Stomach (tissue), 4 donors: Measurements from ENCODE around the gene LIN37.

ENCODE experiments used
- CTCF ChIP-seq, 7 experiments: fragments of 450-650 bp in 4 of 7; fragments of 200-600 bp in 3 of 7; sonication (generic) in 3 of 7; IDR thresholded peaks; one replicate each; pipeline ENCODE4 v1.5.1; 2016 to 2019; ENCODE audit warnings: antibody characterized with exemption in 7 of 7, control low read depth in 2 of 7, mild to moderate bottlenecking in 1 of 7
- POLR2A ChIP-seq, 4 donors: fragments of 450-650 bp; IDR thresholded peaks; one replicate each; pipeline ENCODE4 v1.6.1; 2016; ENCODE audit warnings: antibody characterized with exemption in 4 of 4, control low read depth in 2 of 4, mild to moderate bottlenecking in 1 of 4, moderate library complexity in 1 of 4
- POLR2AphosphoS5 ChIP-seq, 3 donors: sonication (generic); formaldehyde crosslinking; IDR thresholded peaks; one replicate each; pipeline ENCODE4 v1.6.1; 2016; ENCODE audit warnings: antibody characterized with exemption in 3 of 3

- TF ChIP-seq POLR2A (IDR thresholded peaks at IDR 0.05) (no peak), POLR2AphosphoS5 (IDR thresholded peaks at IDR 0.05) (no peak), CTCF (IDR thresholded peaks at IDR 0.05) (no peak)
Observed at GRCh38 chr19:35712567-35713505, 35.5 kb upstream of the LIN37 start.
